ENCODE measurements around the gene RPS21.

The RPS21 gene

DNA sequence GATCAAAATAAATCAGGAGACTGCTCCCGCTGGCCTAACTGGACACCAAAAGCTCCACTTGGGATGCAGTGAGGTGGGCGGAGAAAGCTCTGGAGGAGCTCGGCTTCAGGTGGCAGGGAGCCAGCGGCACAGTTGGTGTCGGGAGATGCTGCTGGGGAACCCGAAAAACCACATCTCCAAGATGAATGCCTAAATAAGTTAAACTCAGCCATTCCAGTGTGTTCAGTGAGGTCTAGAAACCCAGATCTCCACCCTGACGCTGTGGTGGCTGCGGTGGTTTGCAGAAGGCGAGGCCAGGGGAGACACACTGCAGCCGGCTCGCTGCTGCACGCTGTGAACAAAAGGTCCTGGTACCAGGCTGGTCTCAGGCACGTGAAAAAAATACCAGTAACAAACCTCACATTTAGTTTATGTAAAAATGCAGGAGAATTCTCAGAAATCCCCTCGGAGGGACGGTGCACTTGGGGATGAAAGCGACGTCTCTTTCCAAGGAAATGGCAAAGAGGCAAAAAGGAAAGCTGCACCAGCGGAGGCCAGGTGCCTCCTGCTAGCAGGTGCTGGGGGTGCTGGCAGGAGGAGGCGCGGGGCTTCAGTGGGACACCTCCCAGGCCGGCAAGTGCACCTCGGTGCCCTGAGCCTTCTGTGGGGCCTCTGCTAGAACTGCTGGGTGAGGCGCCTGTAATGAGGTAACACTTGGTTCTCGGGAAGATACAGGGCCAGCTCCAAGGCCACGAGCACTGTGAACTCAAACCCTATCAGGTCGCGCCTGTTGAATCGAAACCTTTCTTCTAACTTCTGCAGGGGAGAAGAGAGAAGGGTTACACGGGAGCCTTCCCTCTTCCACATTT is 3.6 kb downstream of the RPS21 start:
- peaks cover 2 to 69% (median 45%) of the 10 kb centered on the region in 4 experiments for H3K36me3 ChIP-seq (ENCODE audit: control insufficient read depth in 4 of 4, insufficient read depth in 4 of 4, low read length in 3 of 4)
- no peak overlapping the region for H3K27ac ChIP-seq (ENCODE audit: insufficient read depth in 1 of 2, low read depth in 1 of 2, low read length in 2 of 2, poor library complexity in 1 of 2, severe bottlenecking in 2 of 2)
- 93% methylated on average over 19 of the region's 29 CpGs for WGBS (ENCODE audit: insufficient coverage)
- H3K9me3 ChIP-seq (ENCODE audit: control extremely low read depth in 1 of 5, control insufficient read depth in 4 of 5, insufficient read depth in 2 of 5, low read depth in 1 of 5, low read length in 4 of 5), result no peaks in the 10 kb centered on the region
- H3K4me1 ChIP-seq (ENCODE audit: control extremely low read depth in 1 of 4, control insufficient read depth in 4 of 4, insufficient read depth in 4 of 4, low read length in 3 of 4), result peaks cover 1 to 22% (median 18%) of the 10 kb centered on the region in 4 experiments
- H3K4me3 ChIP-seq (ENCODE audit: control insufficient read depth in 1 of 7, extremely low read depth in 1 of 7, insufficient read depth in 4 of 7, low read depth in 2 of 7, low read length in 6 of 7), result no peak overlapping the region
- ChIA-PET CTCF (interaction anchor here (1.3 kb wide), 1 partner anchor 10 kb away, joined by 5 read pairs; no protein-coding TSS in a partner anchor), POLR2A (no interaction called here)
- no peaks in the 10 kb centered on the region for H3K27me3 ChIP-seq (replicated peaks in 2 of 5; ENCODE audit: control insufficient read depth in 4 of 5, insufficient read depth in 5 of 5, low read length in 4 of 5)
- DNase-seq, result no peak

DNA sequence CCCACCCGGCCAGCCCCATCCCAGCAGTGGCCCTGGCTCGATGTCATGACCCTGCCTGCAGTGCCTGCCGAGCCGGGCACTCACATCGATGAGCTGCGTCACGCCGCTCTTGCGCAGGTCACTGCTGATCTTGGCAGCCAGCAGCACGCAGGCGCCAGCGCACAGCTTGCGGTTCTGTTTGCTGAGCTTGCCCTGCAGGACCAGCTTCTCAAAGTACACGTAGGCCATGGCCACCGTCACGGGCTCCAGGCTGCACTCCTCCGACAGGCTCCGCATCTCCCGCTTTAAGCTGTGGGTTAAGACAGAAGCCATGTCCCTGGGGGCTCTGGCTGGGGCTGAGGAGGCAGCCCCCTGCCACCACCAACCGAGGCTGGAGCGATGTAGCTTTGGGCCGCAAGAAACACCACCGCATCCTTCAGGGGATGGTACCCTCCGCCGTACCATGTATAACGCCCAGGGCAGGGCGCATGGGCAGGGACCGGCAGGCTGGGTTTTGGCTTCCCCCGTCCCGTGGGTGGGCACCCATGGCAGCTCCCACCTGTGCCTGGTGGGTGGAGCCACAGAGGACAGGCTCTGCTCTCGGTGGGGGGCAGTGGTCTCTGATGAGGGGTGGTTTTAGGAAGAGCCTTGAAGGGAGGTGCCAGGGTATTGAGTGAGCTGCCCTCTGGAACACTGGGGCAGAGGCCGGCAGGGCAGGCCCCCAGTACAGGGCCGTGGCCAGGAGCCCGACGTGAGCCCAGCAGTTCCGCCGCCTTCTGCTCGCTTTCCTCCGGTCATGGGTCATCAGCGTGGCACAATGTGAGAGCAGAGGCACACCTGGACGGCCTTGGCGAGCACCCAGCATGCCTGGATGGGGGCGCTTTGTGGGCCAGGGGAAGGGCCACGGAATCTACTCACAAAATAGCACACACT is 4.5 kb downstream of the RPS21 start:
- peaks cover 2 to 73% (median 47%) of the 10 kb centered on the region in 4 experiments for H3K36me3 ChIP-seq (ENCODE audit: control insufficient read depth in 4 of 4, insufficient read depth in 4 of 4, low read length in 3 of 4)
- no peaks in the 10 kb centered on the region for H3K27me3 ChIP-seq (replicated peaks in 2 of 5; ENCODE audit: control insufficient read depth in 4 of 5, insufficient read depth in 5 of 5, low read length in 4 of 5)
- peaks cover 1 to 15% (median 12%) of the 10 kb centered on the region in 4 experiments for H3K4me1 ChIP-seq (ENCODE audit: control extremely low read depth in 1 of 4, control insufficient read depth in 4 of 4, insufficient read depth in 4 of 4, low read length in 3 of 4)
- no peak overlapping the region for H3K4me3 ChIP-seq (ENCODE audit: control insufficient read depth in 1 of 7, extremely low read depth in 1 of 7, insufficient read depth in 4 of 7, low read depth in 2 of 7, low read length in 6 of 7)
- POLR2A ChIA-PET, result interaction anchor here (0.6 kb wide), 1 partner anchor 28 kb away, joined by 4 read pairs; no protein-coding TSS in a partner anchor
- WGBS (ENCODE audit: insufficient coverage), result 96% methylated on average over 39 of the region's 44 CpGs
- H3K9me3 ChIP-seq (ENCODE audit: control extremely low read depth in 1 of 5, control insufficient read depth in 4 of 5, insufficient read depth in 2 of 5, low read depth in 1 of 5, low read length in 4 of 5), result no peaks in the 10 kb centered on the region
- CTCF ChIA-PET, result interaction anchor here (0.7 to 1.3 kb wide), 2 partner anchors 9 to 18 kb away, joined by 3 to 5 read pairs; no protein-coding TSS in a partner anchor
- no peak overlapping the region for H3K27ac ChIP-seq (ENCODE audit: insufficient read depth in 1 of 2, low read depth in 1 of 2, low read length in 2 of 2, poor library complexity in 1 of 2, severe bottlenecking in 2 of 2)
- no peak for DNase-seq

GRCh38 chr20:62392077-62392418 is 5.1 kb downstream of the RPS21 start:
- 100% methylated on average over 6 of the region's 10 CpGs for WGBS (ENCODE audit: insufficient coverage)
- CTCF ChIA-PET, result interaction anchor here (1.3 kb wide), 1 partner anchor 8 kb away, joined by 5 read pairs; no protein-coding TSS in a partner anchor
- peaks cover 1 to 15% (median 12%) of the 10 kb centered on the region in 4 experiments for H3K4me1 ChIP-seq (ENCODE audit: control extremely low read depth in 1 of 4, control insufficient read depth in 4 of 4, insufficient read depth in 4 of 4, low read length in 3 of 4)
- H3K9me3 ChIP-seq (ENCODE audit: control extremely low read depth in 1 of 5, control insufficient read depth in 4 of 5, insufficient read depth in 2 of 5, low read depth in 1 of 5, low read length in 4 of 5), result no peaks in the 10 kb centered on the region
- no peak overlapping the region for H3K27ac ChIP-seq (ENCODE audit: insufficient read depth in 1 of 2, low read depth in 1 of 2, low read length in 2 of 2, poor library complexity in 1 of 2, severe bottlenecking in 2 of 2)
- DNase-seq, result no peak
- no peak overlapping the region for H3K4me3 ChIP-seq (ENCODE audit: control insufficient read depth in 1 of 7, extremely low read depth in 1 of 7, insufficient read depth in 4 of 7, low read depth in 2 of 7, low read length in 6 of 7)
- no peaks in the 10 kb centered on the region for H3K27me3 ChIP-seq (replicated peaks in 2 of 5; ENCODE audit: control insufficient read depth in 4 of 5, insufficient read depth in 5 of 5, low read length in 4 of 5)
- POLR2A ChIA-PET, result no interaction called here
- H3K36me3 ChIP-seq (ENCODE audit: control insufficient read depth in 4 of 4, insufficient read depth in 4 of 4, low read length in 3 of 4), result peaks cover 2 to 73% (median 49%) of the 10 kb centered on the region in 4 experiments

DNA sequence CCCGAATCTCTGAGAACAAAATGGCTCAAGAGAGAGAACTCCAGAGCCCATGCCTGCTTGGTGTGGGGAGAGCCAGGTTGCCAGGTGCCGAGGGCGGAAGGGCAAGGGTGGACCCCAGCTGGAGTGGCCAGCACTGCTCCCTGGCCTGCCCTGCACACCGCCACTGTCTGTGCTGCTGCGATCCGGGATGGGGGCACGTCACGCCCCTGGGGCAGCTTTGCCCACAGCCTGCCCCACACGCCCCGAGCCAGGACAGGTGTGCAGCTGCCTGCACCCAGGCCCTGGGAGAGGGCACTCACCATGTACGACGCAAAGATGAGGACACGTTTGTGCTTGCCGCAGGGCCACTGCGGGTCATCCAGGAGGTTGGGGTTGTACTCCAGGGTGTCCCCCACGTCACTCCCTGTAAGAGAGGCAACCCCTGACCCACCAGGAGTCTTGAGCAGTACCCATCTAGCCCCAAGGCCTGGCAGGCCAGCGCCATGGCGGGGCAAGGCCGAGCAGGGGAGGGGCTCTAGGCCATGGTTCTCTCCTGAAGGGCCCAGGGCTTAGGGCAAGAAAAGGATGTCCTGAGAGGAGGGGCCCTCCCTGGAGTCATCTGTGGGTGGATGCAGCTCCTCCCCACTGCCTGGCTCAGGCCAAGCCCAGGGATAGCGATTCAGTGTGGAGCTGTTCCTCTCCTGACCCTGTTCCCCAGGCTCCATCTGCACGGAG is 5.9 kb downstream of the RPS21 start:
- H3K27ac ChIP-seq (ENCODE audit: insufficient read depth in 1 of 2, low read depth in 1 of 2, low read length in 2 of 2, poor library complexity in 1 of 2, severe bottlenecking in 2 of 2), result no peak overlapping the region
- CTCF ChIA-PET, result interaction anchor here (1.1 to 1.7 kb wide), 2 partner anchors 10 to 13 kb away, joined by 3 to 4 read pairs; no protein-coding TSS in a partner anchor
- H3K9me3 ChIP-seq (ENCODE audit: control extremely low read depth in 1 of 5, control insufficient read depth in 4 of 5, insufficient read depth in 2 of 5, low read depth in 1 of 5, low read length in 4 of 5), result no peaks in the 10 kb centered on the region
- DNase-seq, result no peak
- peaks cover 4 to 69% (median 50%) of the 10 kb centered on the region in 4 experiments for H3K36me3 ChIP-seq (ENCODE audit: control insufficient read depth in 4 of 4, insufficient read depth in 4 of 4, low read length in 3 of 4)
- peaks cover 1 to 9% (median 7%) of the 10 kb centered on the region in 4 experiments for H3K4me1 ChIP-seq (ENCODE audit: control extremely low read depth in 1 of 4, control insufficient read depth in 4 of 4, insufficient read depth in 4 of 4, low read length in 3 of 4)
- POLR2A ChIA-PET, result no interaction called here
- 95% methylated on average over 15 of the region's 21 CpGs for WGBS (ENCODE audit: insufficient coverage)
- H3K4me3 ChIP-seq (ENCODE audit: control insufficient read depth in 1 of 7, extremely low read depth in 1 of 7, insufficient read depth in 4 of 7, low read depth in 2 of 7, low read length in 6 of 7), result no peak overlapping the region
- H3K27me3 ChIP-seq (replicated peaks in 2 of 5; ENCODE audit: control insufficient read depth in 4 of 5, insufficient read depth in 5 of 5, low read length in 4 of 5), result no peaks in the 10 kb centered on the region

DNA sequence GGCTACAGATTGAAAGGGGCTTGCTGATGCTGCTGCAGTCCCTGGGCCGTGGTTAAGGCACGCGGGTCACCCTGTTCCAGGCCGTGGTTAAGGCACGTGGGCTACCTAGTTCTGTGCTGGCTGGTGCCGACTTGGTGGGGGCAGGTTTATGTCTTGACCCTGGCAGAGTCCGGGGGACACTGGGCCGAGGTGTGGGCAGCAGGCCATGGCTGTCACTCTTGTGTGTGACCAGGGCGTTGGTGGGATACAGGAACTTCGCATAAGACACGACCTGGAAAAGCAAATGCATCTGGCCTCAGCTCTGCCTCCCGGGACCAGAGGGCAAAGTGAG is 6.4 kb downstream of the RPS21 start:
- ChIA-PET POLR2A (no interaction called here), CTCF (interaction anchor here (0.6 to 1.7 kb wide), 3 partner anchors 10 to 12 kb away, joined by 3 to 4 read pairs (median 3); no protein-coding TSS in a partner anchor)
- no peak overlapping the region for H3K4me3 ChIP-seq (ENCODE audit: control insufficient read depth in 1 of 7, extremely low read depth in 1 of 7, insufficient read depth in 4 of 7, low read depth in 2 of 7, low read length in 6 of 7)
- no peaks in the 10 kb centered on the region for H3K27me3 ChIP-seq (replicated peaks in 2 of 5; ENCODE audit: control insufficient read depth in 4 of 5, insufficient read depth in 5 of 5, low read length in 4 of 5)
- no peak for DNase-seq
- peaks cover 4 to 65% (median 48%) of the 10 kb centered on the region in 4 experiments for H3K36me3 ChIP-seq (ENCODE audit: control insufficient read depth in 4 of 4, insufficient read depth in 4 of 4, low read length in 3 of 4)
- H3K27ac ChIP-seq (ENCODE audit: insufficient read depth in 1 of 2, low read depth in 1 of 2, low read length in 2 of 2, poor library complexity in 1 of 2, severe bottlenecking in 2 of 2), result no peak overlapping the region
- WGBS (ENCODE audit: insufficient coverage), result 93% methylated on average over 12 of the region's 12 CpGs
- no peaks in the 10 kb centered on the region for H3K9me3 ChIP-seq (ENCODE audit: control extremely low read depth in 1 of 5, control insufficient read depth in 4 of 5, insufficient read depth in 2 of 5, low read depth in 1 of 5, low read length in 4 of 5)
- peaks cover 0 to 4% (median 3%) of the 10 kb centered on the region in 4 experiments for H3K4me1 ChIP-seq (ENCODE audit: control extremely low read depth in 1 of 4, control insufficient read depth in 4 of 4, insufficient read depth in 4 of 4, low read length in 3 of 4)

DNA sequence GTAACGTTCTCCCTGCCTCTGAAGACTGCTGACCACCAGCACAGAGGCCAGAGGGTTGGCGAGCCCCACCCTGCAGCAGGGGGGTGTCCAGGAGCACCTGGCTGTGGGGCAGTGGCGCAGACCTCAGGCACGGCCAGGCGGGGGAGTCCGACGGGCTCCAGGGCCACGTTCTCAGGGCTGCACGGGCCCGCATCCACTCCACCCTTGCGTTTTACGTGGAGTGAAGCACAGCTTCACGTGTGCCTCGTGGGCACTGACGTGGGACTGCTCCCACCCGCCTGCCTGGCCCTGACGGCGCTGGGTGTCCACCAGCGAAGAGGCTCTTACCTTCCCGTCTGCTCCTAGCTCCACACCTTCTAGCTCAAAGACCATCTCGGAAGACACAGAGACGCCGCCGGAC is 6.9 kb downstream of the RPS21 start:
- 95% methylated on average over 22 of the region's 24 CpGs for WGBS (ENCODE audit: insufficient coverage)
- no peak overlapping the region for H3K27ac ChIP-seq (ENCODE audit: insufficient read depth in 1 of 2, low read depth in 1 of 2, low read length in 2 of 2, poor library complexity in 1 of 2, severe bottlenecking in 2 of 2)

More for the DNA sequence above, 6.9 kb downstream of the RPS21 start:
- ChIA-PET CTCF (interaction anchor here (0.6 to 1.7 kb wide), 4 partner anchors 11 to 16 kb away, joined by 3 to 4 read pairs (median 3); no protein-coding TSS in a partner anchor), POLR2A (no interaction called here)
- H3K4me3 ChIP-seq (ENCODE audit: control insufficient read depth in 1 of 7, extremely low read depth in 1 of 7, insufficient read depth in 4 of 7, low read depth in 2 of 7, low read length in 6 of 7), result no peak overlapping the region
- no peaks in the 10 kb centered on the region for H3K27me3 ChIP-seq (replicated peaks in 2 of 5; ENCODE audit: control insufficient read depth in 4 of 5, insufficient read depth in 5 of 5, low read length in 4 of 5)
- H3K36me3 ChIP-seq (ENCODE audit: control insufficient read depth in 4 of 4, insufficient read depth in 4 of 4, low read length in 3 of 4), result peaks cover 2 to 59% (median 43%) of the 10 kb centered on the region in 4 experiments
- H3K9me3 ChIP-seq (ENCODE audit: control extremely low read depth in 1 of 5, control insufficient read depth in 4 of 5, insufficient read depth in 2 of 5, low read depth in 1 of 5, low read length in 4 of 5), result no peaks in the 10 kb centered on the region
- no peaks in the 10 kb centered on the region for H3K4me1 ChIP-seq (ENCODE audit: control extremely low read depth in 1 of 4, control insufficient read depth in 4 of 4, insufficient read depth in 4 of 4, low read length in 3 of 4)
- DNase-seq, result no peak

All from common myeloid progenitor, CD34-positive (primary cell).